ENCODE data around the gene EXOSC1. TPM values are rescaled to one million over a fixed set of nuclear protein-coding genes. Genes with fewer than 3 reads are reported as not detected.
A peak's percentile ranks its signal among the peaks of the same experiment; 100 is the strongest.

The EXOSC1 gene
- total RNA-seq, 1 donor from 2014 or later = 40.3 TPM

- peak within 1 kb of the TSS; percentile 97 for H3K4me3 Mint-ChIP-seq
- peaks cover 15% of the 10 kb centered on the region for H3K4me1 Mint-ChIP-seq
- H3K27ac Mint-ChIP-seq (ENCODE audit: unreplicated experiment) = peak within 1 kb of the TSS; percentile 83
Measured at GRCh38 chr10:97400665-97401454, 44.9 kb downstream of the EXOSC1 start, which contains the start of gene RRP12. Gene RRP12, minus strand, starts transcription at chr10:97401340. Its CDS starts 109 bp downstream, at chr10:97401231.

GRCh38 chr10:97399843-97400545, 45.8 kb downstream of the EXOSC1 start:
- Mint-ChIP-seq H3K9me3 (no peaks in the 10 kb centered on the region), H3K36me3 (ENCODE audit: low read depth) (peaks cover 5% of the 10 kb centered on the region), H3K4me3 (peak overlapping the region; percentile 97), H3K27ac (ENCODE audit: unreplicated experiment) (no peak overlapping the region), H3K27me3 (ENCODE audit: low read depth) (no peaks in the 10 kb centered on the region), H3K4me1 (peaks cover 15% of the 10 kb centered on the region)
- no peak for DNase-seq (ENCODE audit: low read depth, low spot score)
- TF ChIP-seq CTCF (conservative IDR thresholded peaks at IDR 0.05) = no peak

More at GRCh38 chr10:97400665-97401454, 44.9 kb downstream of the EXOSC1 start, which contains the start of gene RRP12:
- Mint-ChIP-seq H3K36me3 (ENCODE audit: low read depth) (peaks cover 5% of the 10 kb centered on the region), H3K9me3 (no peaks in the 10 kb centered on the region), H3K27me3 (ENCODE audit: low read depth) (no peaks in the 10 kb centered on the region)
- TF ChIP-seq CTCF (conservative IDR thresholded peaks at IDR 0.05) = peak; percentile 43
- DNase-seq (ENCODE audit: low read depth, low spot score) = peak; percentile 60

GRCh38 chr10:97396056-97396455, 49.8 kb downstream of the EXOSC1 start:
- Mint-ChIP-seq H3K4me3 (no peak overlapping the region), H3K27me3 (ENCODE audit: low read depth) (no peaks in the 10 kb centered on the region), H3K4me1 (peaks cover 10% of the 10 kb centered on the region), H3K9me3 (no peaks in the 10 kb centered on the region), H3K36me3 (ENCODE audit: low read depth) (peaks cover 9% of the 10 kb centered on the region), H3K27ac (ENCODE audit: unreplicated experiment) (no peak overlapping the region)
- DNase-seq (ENCODE audit: low read depth, low spot score) = no peak
- no peak for TF ChIP-seq CTCF (conservative IDR thresholded peaks at IDR 0.05)

- no peak overlapping the region for H3K4me3 Mint-ChIP-seq
- no peak for TF ChIP-seq CTCF (conservative IDR thresholded peaks at IDR 0.05)
- peaks cover 11% of the 10 kb centered on the region for H3K36me3 Mint-ChIP-seq (ENCODE audit: low read depth)
- H3K27ac Mint-ChIP-seq (ENCODE audit: unreplicated experiment) = no peak overlapping the region
- no peak for DNase-seq (ENCODE audit: low read depth, low spot score)
- H3K4me1 Mint-ChIP-seq = no peaks in the 10 kb centered on the region
- no peaks in the 10 kb centered on the region for H3K27me3 Mint-ChIP-seq (ENCODE audit: low read depth)
- H3K9me3 Mint-ChIP-seq = no peaks in the 10 kb centered on the region
Measured at GRCh38 chr10:97393034-97393573, 52.7 kb downstream of the EXOSC1 start.

- Mint-ChIP-seq H3K9me3 (no peaks in the 10 kb centered on the region), H3K36me3 (ENCODE audit: low read depth) (peaks cover 9% of the 10 kb centered on the region), H3K4me1 (no peaks in the 10 kb centered on the region), H3K27me3 (ENCODE audit: low read depth) (no peaks in the 10 kb centered on the region), H3K4me3 (no peak overlapping the region), H3K27ac (ENCODE audit: unreplicated experiment) (no peak overlapping the region)
- TF ChIP-seq CTCF (conservative IDR thresholded peaks at IDR 0.05) = no peak
- no peak for DNase-seq (ENCODE audit: low read depth, low spot score)
Measured at GRCh38 chr10:97390091-97390490, 55.7 kb downstream of the EXOSC1 start.
